GM21515 (cell line): ENCODE measurements around the gene FADS2.
A peak's percentile ranks its signal among the peaks of the same experiment; 100 is the strongest.

Source experiments
- ATAC-seq: cut with Tn5 transposase; IDR thresholded peaks from one replicate; pipeline ENCODE4 v1.9.1; 2021; ENCODE audit not compliant: unreplicated experiment

The FADS2 gene

DNA sequence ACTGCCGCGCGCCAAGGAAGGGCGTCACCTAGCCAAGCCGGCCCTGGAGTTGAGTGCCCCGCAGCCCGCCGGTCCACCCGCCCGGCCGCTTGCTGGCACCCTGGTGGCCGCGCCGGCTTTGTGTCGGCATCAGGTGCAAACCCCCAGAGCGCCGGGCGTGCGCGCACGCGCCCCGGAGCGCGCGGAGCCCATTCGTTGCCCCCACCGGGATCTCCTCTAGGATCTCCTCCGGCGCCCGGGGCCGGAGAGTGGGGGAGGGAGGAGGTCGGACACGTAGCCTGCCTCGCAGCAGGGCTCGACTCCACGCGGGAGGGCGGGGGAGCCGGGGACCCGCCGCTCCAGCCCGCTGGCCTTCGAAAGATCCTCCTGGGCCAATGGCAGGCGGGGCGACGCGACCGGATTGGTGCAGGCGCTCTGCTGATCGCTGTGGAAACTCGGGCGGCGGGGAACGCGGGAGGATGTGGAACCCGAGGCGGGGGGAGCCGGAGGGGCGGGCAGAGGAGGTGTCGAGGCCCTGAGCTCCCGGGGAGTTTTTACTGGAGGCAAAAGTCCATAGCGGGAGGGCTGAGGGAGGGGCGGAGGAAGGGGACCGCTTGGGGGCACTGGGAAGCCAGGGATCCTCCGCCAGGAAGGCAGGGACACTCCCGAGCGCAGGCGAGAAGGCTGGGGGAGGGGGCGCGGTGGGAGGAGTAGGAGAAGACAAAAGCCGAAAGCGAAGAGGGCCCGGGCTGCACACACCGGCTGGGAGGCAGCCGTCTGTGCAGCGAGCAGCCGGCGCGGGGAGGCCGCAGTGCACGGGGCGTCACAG lies at the start of gene FADS2:
Gene FADS2, plus strand, starts transcription at position 730 of the 808 bp plus-strand sequence. CDS start 91 bp downstream, outside the sequence.
- ATAC-seq = peak; percentile 63

- no peak for ATAC-seq
These were observed 49.7 kb upstream of the FADS2 start for GRCh38 chr11:61778357-61778886.

- no peak for ATAC-seq
These were observed 49.0 kb upstream of the FADS2 start for GRCh38 chr11:61778920-61779650.

GRCh38 chr11:61779666-61780525 lies 48.2 kb upstream of the FADS2 start:
- no peak for ATAC-seq

DNA sequence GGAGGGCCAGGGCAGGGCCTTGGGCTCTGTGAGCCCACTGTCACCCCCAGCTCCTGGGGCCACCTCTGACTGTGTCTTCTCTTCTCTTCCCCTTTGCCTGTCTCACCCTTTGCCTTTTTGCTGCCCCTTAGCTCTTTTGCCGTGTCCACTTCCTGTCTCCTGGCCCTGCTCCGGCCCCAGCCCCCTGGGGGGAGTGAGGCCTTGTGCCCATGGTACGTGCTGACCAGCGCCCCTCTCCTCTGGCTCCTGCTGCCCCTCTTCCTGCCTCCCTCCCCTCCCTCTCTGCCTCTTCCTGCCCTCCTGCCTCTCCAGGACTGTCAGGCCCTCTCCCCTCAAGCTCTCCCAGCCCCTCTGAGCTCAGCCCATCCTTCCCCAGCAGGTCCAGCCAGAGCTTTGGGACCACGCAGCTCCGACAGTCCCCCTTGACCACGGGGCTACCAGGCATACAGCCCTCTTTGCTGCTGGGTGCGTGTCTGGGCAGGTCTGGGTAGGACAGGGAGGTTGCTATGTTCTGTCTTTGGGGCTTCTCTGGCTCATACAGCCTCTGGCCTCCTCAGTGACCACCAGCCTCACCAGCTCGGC lies 47.4 kb upstream of the FADS2 start:
- ATAC-seq = no peak

- ATAC-seq = no peak
These were observed 46.5 kb upstream of the FADS2 start for GRCh38 chr11:61781585-61781984.

- no peak for ATAC-seq
These were observed 45.8 kb upstream of the FADS2 start for GRCh38 chr11:61782299-61782698.

DNA sequence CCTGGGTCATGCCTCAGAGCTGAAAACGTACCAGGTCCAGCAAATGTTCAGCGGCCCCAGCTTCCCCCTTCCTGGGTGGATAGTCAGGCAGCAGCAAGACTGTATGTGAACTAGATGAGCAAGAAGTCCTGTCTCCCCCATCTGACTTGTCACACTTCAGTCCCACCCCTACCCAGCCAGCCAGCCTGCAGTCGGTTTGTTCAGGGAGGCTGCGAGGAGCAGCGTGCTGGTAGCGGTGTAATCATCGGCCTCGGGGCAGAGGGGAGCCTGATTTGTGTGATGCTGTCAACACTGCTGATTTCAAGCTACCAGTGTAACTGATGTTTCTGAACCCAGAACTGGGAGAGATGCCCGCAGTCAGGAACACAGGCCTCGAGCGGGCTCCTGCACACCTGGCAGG lies 45.3 kb upstream of the FADS2 start:
- ATAC-seq = no peak

DNA sequence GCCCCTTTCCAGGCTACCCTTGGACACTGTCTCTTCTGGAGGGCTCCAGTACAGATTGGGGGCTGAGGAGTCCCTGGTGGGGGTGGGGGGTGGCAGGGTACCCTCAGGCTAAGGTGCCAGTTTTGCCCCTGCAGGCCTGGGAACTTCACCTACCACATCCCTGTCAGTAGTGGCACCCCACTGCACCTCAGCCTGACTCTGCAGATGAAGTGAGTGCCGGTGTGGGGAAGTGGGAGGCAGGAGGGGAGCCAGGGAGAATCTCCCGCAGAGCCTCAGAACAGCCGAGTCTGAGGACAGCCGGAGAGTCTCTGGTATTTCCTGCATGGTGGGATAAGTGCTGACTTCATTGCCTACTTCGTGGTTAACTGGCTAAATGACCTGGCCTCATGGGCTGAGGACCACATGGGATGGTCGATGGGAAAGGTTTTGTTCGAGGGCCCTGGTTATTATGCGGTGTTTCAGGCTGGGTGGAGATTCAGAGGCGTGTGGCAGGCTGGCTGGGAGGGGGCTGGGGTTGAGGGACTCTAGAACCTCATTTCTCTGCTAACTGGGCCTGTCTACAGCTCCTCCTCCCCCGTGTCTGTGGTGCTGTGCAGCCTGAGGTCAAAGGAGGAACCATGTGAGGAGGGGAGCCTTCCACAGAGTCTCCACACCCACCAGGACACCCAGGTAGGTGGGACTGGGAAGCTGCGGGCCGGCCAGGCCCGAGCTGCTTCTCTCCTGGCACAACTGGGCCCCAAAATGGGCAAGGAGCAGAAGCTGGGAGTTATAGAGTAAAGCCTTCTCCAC lies 44.2 kb upstream of the FADS2 start:
- ATAC-seq = no peak

DNA sequence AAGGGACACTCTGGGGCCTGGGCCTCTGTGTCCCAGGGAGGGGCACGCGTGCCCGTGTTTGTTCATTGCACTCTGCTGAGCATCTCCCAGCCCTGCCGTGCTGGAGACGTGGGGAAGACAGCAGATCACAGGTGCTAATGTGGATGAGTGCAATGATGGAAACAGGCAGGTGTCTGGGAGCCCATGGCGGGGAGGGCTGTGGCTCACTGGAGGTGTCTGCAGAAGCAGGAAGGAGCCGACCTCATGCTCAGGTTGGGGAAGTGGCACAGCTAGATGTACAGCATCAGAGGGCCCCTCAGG lies 43.6 kb upstream of the FADS2 start:
- ATAC-seq = no peak

- ATAC-seq = no peak
These were observed 42.2 kb upstream of the FADS2 start for GRCh38 chr11:61785837-61786402.

DNA sequence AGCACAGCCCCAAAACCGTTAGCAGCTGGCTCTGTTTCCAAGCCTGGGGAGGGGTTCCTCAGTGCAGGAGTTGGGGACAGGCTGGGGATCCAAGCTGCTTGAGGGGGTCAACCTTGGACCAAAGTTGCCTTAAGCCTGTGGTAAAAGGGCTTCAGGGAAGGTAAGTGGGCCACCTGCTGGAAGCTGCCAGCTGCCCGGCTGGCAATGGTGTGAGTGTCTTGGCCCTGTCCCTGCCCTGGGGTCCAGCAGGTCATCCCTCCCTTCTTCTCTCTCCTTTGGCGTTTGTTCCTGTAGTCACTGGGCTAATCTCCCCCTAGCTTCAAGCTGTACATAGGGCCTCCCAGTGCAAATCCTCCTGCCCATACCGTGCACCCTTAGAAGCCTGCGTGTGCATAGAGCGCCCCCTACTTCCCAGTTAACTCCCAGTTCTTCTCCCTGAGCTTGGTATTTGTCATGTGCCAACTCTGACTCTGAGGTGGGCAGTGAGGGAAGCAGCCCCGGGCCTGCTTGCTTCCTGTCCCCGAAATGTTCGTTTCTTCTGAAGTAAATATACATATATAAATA lies 40.1 kb upstream of the FADS2 start:
- no peak for ATAC-seq

GRCh38 chr11:61791737-61792309 lies 36.3 kb upstream of the FADS2 start:
- peak; percentile 17 for ATAC-seq

GRCh38 chr11:61792310-61793082 lies 35.6 kb upstream of the FADS2 start, which contains the start of the genes FEN1 and TMEM258:
TSS of gene FEN1 (plus strand) at chr11:61792911. CDS start at chr11:61795362, 2,451 bp downstream.
TSS of gene TMEM258 (minus strand) at chr11:61792599. CDS start at chr11:61792558, 41 bp downstream.
- peak; percentile 72 for ATAC-seq

DNA sequence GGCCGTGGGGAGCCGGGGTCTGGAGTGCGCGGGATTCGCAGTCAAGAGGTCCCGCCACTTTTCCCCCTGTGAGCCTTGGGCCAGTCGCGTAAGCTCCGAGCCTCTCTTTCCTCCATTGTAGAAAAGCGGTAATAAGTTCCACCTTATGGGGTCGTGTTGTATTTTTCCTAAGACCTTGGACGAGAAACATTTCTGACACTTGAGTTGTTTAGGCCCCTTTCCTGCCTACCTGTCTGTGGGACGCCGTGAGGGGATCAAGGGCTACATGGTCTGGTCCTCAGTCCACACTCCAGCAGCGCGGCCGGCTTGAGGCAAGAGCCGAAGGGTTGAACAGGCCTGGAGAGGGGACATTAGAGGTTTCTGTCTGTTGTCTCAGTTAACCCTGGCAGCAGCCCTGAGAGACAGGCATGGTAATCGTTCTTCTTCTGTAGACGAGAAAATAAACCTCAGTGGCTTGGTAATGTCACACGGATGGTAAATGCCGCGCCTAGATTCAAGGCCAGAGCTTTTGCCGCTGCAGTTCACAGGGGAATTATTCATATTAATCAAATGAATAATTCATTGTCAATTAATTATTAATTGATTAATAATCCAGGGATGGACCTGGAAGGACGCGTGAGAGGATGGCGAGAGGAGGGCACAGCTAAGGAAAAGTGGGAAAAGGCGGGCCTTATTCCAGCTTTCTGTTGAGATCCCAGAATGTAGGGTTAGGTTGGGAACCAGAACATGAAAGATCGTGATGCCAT lies 34.8 kb upstream of the FADS2 start:
- peak; percentile 21 for ATAC-seq

DNA sequence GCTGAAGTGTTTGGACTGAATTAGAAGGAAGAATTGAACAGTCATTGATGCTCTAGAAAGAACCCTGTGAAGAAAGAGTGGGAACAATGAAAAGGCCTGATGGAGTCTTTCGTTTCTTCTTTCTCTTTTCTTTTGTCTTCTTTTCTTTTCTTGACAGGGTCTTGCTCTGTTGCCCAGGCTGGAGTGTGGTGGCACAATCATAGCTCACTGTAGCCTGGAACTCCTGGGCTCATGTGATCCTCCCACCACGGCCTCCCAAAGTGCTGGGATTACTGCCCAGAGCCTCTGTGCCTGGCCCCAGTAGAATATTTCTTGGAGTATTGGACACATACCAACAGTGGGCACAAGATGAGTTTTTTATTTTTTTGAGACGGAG lies 34.3 kb upstream of the FADS2 start:
- ATAC-seq = no peak

DNA sequence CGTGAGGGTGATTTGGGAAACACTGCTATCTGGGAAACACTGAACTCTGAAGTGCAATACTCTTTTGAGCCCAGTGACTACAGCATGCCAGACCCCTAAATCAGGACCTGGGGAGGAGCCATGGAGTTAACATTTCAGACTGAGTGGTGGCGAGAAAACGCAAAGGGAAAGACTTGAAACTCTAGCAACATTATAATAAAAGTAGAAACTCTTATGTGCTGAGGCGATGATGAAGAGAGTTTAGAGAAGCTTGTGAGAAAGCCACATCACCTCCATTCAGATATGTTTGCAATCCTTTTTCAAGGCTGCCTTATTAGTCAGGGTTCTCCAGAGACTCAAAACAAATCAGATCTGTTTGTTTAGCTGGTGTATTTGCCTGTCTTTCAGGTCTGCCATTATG lies 33.5 kb upstream of the FADS2 start:
- ATAC-seq = no peak

GRCh38 chr11:61795459-61795858 lies 32.6 kb upstream of the FADS2 start:
- ATAC-seq = no peak
